Muscle layer of colon (tissue), 2 donors: ENCODE measurements around the gene LMO2.
A peak's percentile ranks its signal among the peaks of the same experiment; 100 is the strongest.
"Not testable (repeated sequence)": the region's sequence is repeated elsewhere in the genome, so short reads cannot be mapped to it uniquely, and the experiment has no call there.

Experiments used
- H3K27ac ChIP-seq: one replicate; pipeline ENCODE4 v1.7.0; 2013; ENCODE audit warnings: low read depth, mild to moderate bottlenecking, low read length, moderate library complexity
- H3K27me3 ChIP-seq, 2 donors: one replicate each; pipeline ENCODE4 v1.7.0; 2013; ENCODE audit warnings: low read length in 2 of 2, mild to moderate bottlenecking in 2 of 2; ENCODE audit not compliant: insufficient read depth in 2 of 2, control insufficient read depth in 1 of 2
- H3K36me3 ChIP-seq: one replicate; pipeline ENCODE4 v1.7.0; 2013; ENCODE audit warnings: mild to moderate bottlenecking, low read length; ENCODE audit not compliant: insufficient read depth
- H3K4me1 ChIP-seq: one replicate; pipeline ENCODE4 v1.7.0; 2013; ENCODE audit warnings: mild to moderate bottlenecking, low read length; ENCODE audit not compliant: insufficient read depth
- H3K4me3 ChIP-seq, 2 donors: one replicate each; pipeline ENCODE4 v1.7.0; 2013; ENCODE audit warnings: low read length in 2 of 2, low read depth in 1 of 2, mild to moderate bottlenecking in 1 of 2, moderate library complexity in 1 of 2
- H3K9ac ChIP-seq: one replicate; pipeline ENCODE4 v1.7.0; 2013; ENCODE audit warnings: low read length
- H3K9me3 ChIP-seq: one replicate; pipeline ENCODE4 v1.7.0; 2013; ENCODE audit warnings: mild to moderate bottlenecking, low read length
- donor health status: abdominal sarcoma.
- donor health status: Adenocarcinoma of cecum.

The LMO2 gene

GRCh38 chr11:33828604-33829429 lies 63.1 kb downstream of the LMO2 start:
- H3K9me3 ChIP-seq, result no peaks in the 10 kb centered on the region
- H3K27me3 ChIP-seq, result peaks cover 0 to 17% of the 10 kb centered on the region in 2 donors
- peak overlapping the region; percentile 54 to 72 for H3K4me3 ChIP-seq
- no peak overlapping the region for H3K9ac ChIP-seq
- no peak overlapping the region for H3K27ac ChIP-seq
- no peaks in the 10 kb centered on the region for H3K36me3 ChIP-seq
- peaks cover 8% of the 10 kb centered on the region for H3K4me1 ChIP-seq

DNA sequence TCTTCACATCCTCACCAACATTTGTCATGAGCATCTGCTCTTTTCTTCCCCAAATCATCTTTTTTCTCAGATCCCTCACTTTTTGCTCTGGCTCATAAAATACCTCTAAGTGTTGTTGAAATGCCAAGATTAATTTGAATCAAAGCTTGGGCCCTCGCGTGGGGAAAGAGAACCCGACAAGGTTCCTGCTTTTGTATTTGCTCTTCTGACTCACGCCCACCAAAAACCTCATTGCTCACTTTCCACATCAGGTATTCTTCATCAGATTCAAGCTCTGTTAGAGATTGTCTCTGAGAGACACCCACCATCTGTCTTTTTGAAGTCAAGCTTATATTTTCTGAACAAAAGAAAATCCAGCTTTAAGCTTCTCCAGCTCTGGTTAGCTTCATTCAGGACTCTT lies 64.7 kb downstream of the LMO2 start:
- peaks cover 0 to 17% of the 10 kb centered on the region in 2 donors for H3K27me3 ChIP-seq
- no peak overlapping the region for H3K9ac ChIP-seq
- no peak overlapping the region for H3K27ac ChIP-seq

GRCh38 chr11:33825854-33826560 lies 65.9 kb downstream of the LMO2 start:
- no peak overlapping the region for H3K27ac ChIP-seq
- H3K27me3 ChIP-seq, result peaks cover 0 to 25% of the 10 kb centered on the region in 2 donors
- no peak overlapping the region for H3K9ac ChIP-seq
- no peaks in the 10 kb centered on the region for H3K36me3 ChIP-seq
- no peaks in the 10 kb centered on the region for H3K9me3 ChIP-seq
- no peak overlapping the region for H3K4me3 ChIP-seq
- peaks cover 8% of the 10 kb centered on the region for H3K4me1 ChIP-seq

More for the DNA sequence above, 64.7 kb downstream of the LMO2 start:
- peaks cover 8% of the 10 kb centered on the region for H3K4me1 ChIP-seq
- no peaks in the 10 kb centered on the region for H3K36me3 ChIP-seq
- H3K9me3 ChIP-seq, result no peaks in the 10 kb centered on the region
- H3K4me3 ChIP-seq, result no peak overlapping the region

GRCh38 chr11:33822981-33823380 lies 68.9 kb downstream of the LMO2 start:
- H3K4me1 ChIP-seq, H3K4me3 ChIP-seq, H3K9me3 ChIP-seq, H3K9ac ChIP-seq, H3K36me3 ChIP-seq, H3K27ac ChIP-seq: not testable (repeated sequence)
- peaks cover 0 to 10% of the 10 kb centered on the region in 2 donors for H3K27me3 ChIP-seq

DNA sequence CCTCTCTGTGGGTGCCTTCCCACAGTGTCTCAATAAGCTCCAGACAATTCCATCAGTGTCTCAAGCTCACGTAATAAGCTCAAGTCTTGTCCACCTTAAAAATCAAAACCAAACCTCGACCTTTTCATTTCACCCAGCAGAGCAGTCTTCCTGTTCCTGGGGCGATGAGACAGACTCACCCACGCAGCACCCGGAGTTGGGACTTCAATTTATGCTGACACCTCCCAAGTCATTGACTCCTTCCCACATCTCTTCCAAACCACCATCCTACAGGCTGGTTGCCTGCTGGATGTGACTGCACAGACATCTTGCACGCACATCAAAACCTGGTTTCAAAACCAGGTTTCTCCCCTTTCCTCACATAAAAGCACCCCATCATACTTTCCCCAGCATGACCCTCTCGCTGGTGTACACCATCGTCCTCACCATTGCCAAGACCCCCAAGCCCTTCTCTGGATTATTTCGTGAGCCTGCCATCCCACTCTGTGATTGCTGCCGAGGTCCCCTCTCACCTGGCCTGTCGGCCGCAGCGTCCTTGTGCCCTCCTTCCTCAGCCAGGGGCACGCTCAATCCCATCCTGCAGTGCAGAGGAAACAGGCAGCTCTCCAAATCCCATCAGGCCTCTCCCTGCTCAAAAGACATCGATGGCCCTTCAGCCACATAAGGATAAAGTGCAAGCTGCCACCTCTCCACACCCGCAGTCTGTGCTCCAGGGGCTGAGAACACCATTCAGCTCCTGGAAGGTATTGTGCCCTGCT lies 72.4 kb downstream of the LMO2 start:
- Histone ChIP-seq H3K36me3 (no peaks in the 10 kb centered on the region), H3K27ac (no peak overlapping the region), H3K4me3 (no peak overlapping the region), H3K4me1 (no peaks in the 10 kb centered on the region), H3K9ac (no peak overlapping the region), H3K9me3 (no peaks in the 10 kb centered on the region), H3K27me3 (peaks cover 0 to 8% of the 10 kb centered on the region in 2 donors)
